Osteoblast (primary cell): Measurements from ENCODE around the gene CHORDC1. TPM values are rescaled to one million over a fixed set of nuclear protein-coding genes. Genes with fewer than 3 reads are reported as not detected.
"Not testable (repeated sequence)": the region's sequence is repeated elsewhere in the genome, so short reads cannot be mapped to it uniquely, and the experiment has no call there.

ENCODE experiments used
- DNase-seq: peaks from one replicate; pipeline ENCODE4 v3.0.0; 2011; ENCODE audit warnings: low spot score, mixed read lengths; ENCODE audit not compliant: insufficient read length; ENCODE audit errors: missing footprints
- H2AFZ ChIP-seq: 2 replicates; pipeline ENCODE4 v1.6.0; 2011; ENCODE audit warnings: mild to moderate bottlenecking, low read length
- H3K27ac ChIP-seq: 2 replicates; pipeline ENCODE4 v1.5.1; 2011; ENCODE audit warnings: mild to moderate bottlenecking, low read depth, low read length, moderate library complexity
- H3K27me3 ChIP-seq: 2 replicates; pipeline ENCODE4 v1.6.0; 2012; ENCODE audit warnings: mild to moderate bottlenecking, control low read depth, inconsistent platforms, low read length, moderate library complexity; ENCODE audit not compliant: insufficient read depth
- H3K36me3 ChIP-seq: 2 replicates; pipeline ENCODE4 v1.5.1; 2011; ENCODE audit warnings: mild to moderate bottlenecking, low read length, control low read depth, moderate library complexity; ENCODE audit not compliant: insufficient read depth
- H3K4me1 ChIP-seq: 2 replicates; pipeline ENCODE4 v1.5.1; 2011; ENCODE audit warnings: mild to moderate bottlenecking, low read length, control low read depth, moderate library complexity; ENCODE audit not compliant: insufficient read depth
- H3K4me2 ChIP-seq: 2 replicates; pipeline ENCODE4 v1.6.0; 2011; ENCODE audit warnings: mild to moderate bottlenecking, low read length; ENCODE audit not compliant: insufficient read depth
- H3K4me3 ChIP-seq: fragments of 200-600 bp; sonication (generic); 3 replicates; pipeline ENCODE4 v1.5.1; 2012; ENCODE audit warnings: mild to moderate bottlenecking, low read length, inconsistent platforms; ENCODE audit not compliant: insufficient read depth
- H3K79me2 ChIP-seq: 2 replicates; pipeline ENCODE4 v1.6.0; 2012; ENCODE audit warnings: mild to moderate bottlenecking, low read length, control low read depth, inconsistent platforms; ENCODE audit not compliant: insufficient read depth
- H3K9me3 ChIP-seq: 2 replicates; pipeline ENCODE4 v1.5.1; 2011; ENCODE audit warnings: low read depth, low read length, control low read depth
- H4K20me1 ChIP-seq: 2 replicates; pipeline ENCODE4 v1.6.0; 2012; ENCODE audit warnings: mild to moderate bottlenecking, low read length, control low read depth; ENCODE audit not compliant: insufficient read depth
- CTCF ChIP-seq: IDR thresholded peaks from 2 replicates; pipeline ENCODE4 v1.5.1; 2011; ENCODE audit warnings: mild to moderate bottlenecking, low read depth, low read length, moderate library complexity; ENCODE audit errors: extremely low read depth
- total RNA-seq: library from RNA; depleted of rRNA; stranded (reverse); fragments of >200 nt; gene quantifications from 2 replicates; pipeline ENCODE4 v1.2.3, GENCODE V29; 2012

CHORDC1 gene
- total RNA-seq, 1 donor, result 17.4 TPM

GRCh38 chr11:90171359-90171758 lies 51.5 kb downstream of the CHORDC1 start:
- H2AFZ ChIP-seq, result no peak overlapping the region

DNA sequence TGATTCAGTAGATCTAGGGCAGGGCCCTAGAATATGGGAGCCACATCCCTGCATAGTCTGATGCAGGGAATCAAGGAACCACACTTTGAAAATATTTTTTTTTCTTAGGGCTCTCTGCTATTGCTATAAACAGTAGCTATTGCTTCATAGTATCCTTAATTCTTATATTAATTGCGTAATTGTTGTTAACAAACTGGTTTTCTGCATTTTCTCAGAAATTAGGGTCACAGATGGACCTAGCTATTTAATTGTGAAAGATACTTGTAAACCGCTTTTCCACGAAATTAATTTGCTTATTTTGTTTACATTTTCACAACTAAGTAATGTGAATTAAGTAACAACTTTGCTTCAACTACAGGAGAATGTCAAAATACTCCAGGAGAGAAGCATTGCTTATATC lies 54.3 kb downstream of the CHORDC1 start:
- H3K27me3 ChIP-seq, result no peaks in the 10 kb centered on the region
- no peak overlapping the region for H3K4me3 ChIP-seq
- no peaks in the 10 kb centered on the region for H3K4me1 ChIP-seq
- no peaks in the 10 kb centered on the region for H3K79me2 ChIP-seq
- no peak for TF ChIP-seq CTCF
- H3K4me2 ChIP-seq, result no peak overlapping the region
- no peak overlapping the region for H2AFZ ChIP-seq
- no peaks in the 10 kb centered on the region for H3K36me3 ChIP-seq
- no peaks in the 10 kb centered on the region for H4K20me1 ChIP-seq
- no peak overlapping the region for H3K27ac ChIP-seq
- no peak for DNase-seq
- H3K9me3 ChIP-seq, result no peaks in the 10 kb centered on the region

More at GRCh38 chr11:90171359-90171758, 51.5 kb downstream of the CHORDC1 start:
- no peaks in the 10 kb centered on the region for H3K4me1 ChIP-seq
- H3K79me2 ChIP-seq, result no peaks in the 10 kb centered on the region
- H3K27me3 ChIP-seq, result no peaks in the 10 kb centered on the region
- no peak overlapping the region for H3K27ac ChIP-seq
- H3K4me2 ChIP-seq, result no peak overlapping the region
- H3K4me3 ChIP-seq, result no peak overlapping the region
- H3K36me3 ChIP-seq, result no peaks in the 10 kb centered on the region
- H3K9me3 ChIP-seq, result no peaks in the 10 kb centered on the region
- H4K20me1 ChIP-seq, result no peaks in the 10 kb centered on the region
- TF ChIP-seq CTCF, result no peak
- DNase-seq, result no peak

DNA sequence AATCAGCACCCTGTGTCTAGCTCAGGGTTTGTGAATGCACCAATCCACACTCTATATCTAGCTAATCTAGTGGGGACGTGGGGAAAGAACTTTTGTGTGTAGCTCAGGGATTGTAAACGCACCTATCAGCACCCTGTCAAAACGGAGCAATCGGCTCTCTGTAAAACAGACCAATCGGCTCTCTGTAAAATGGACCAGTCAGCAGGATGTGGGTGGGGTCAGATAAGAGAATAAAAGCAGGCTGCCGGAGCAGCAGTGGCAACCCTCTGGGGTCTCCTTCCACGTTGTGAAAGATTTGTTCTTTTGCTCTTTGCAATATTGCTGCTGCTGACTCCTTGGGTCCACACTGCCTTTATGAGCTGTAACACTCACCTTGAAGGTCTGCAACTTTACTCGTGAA lies 55.1 kb downstream of the CHORDC1 start:
- H3K4me3 ChIP-seq, H3K4me2 ChIP-seq, H4K20me1 ChIP-seq, H3K27me3 ChIP-seq, H2AFZ ChIP-seq, H3K36me3 ChIP-seq, DNase-seq, H3K9me3 ChIP-seq, H3K27ac ChIP-seq, H3K4me1 ChIP-seq, H3K79me2 ChIP-seq: not testable (repeated sequence)

DNA sequence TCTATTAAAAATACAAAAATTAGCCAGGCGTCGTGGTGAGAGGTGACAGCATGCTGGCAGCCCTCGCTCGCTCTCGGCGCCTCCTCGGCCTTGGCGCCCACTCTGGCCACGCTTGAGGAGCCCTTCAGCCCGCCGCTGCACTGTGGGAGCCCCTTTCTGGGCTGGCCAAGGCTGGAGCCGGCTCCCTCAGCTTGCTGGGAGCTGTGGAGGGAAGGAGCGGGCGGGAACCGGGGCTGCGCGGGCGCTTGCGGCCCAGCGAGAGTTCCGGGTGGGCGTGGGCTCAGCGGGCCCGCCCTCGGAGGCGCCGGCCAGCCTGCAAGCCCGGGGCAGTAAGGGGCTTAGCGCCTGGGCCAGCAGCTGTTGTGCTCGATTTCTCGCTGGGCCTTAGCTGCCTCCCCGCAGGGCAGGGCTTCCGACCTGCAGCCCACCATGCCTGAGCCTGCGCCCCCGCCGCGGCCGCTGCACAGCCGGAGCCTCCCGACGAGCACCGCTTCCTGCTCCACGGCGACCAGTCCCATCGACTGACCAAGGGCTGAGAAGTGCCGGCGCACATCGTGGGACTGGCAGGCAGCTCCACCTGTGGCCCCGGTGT lies 55.8 kb downstream of the CHORDC1 start:
- H3K36me3 ChIP-seq, H3K27me3 ChIP-seq, H2AFZ ChIP-seq, H3K4me2 ChIP-seq, H4K20me1 ChIP-seq, H3K79me2 ChIP-seq, H3K27ac ChIP-seq, H3K9me3 ChIP-seq, H3K4me3 ChIP-seq, DNase-seq, H3K4me1 ChIP-seq: not testable (repeated sequence)

Other genes starting within 250 kb of the CHORDC1 start
- gene TRIM49C, start 191.9 kb downstream of the CHORDC1 start, total RNA-seq, result not detected in 2 replicates
- gene UBTFL1, start 137.1 kb downstream of the CHORDC1 start, total RNA-seq, result not detected in 2 replicates
- gene NAALAD2, start 88.4 kb downstream of the CHORDC1 start, total RNA-seq, result 0.59 and 1.8 TPM in 2 replicates